GM23338 (cell line): ENCODE data around the gene TTC28. TPM values are rescaled to one million over a fixed set of nuclear protein-coding genes. Genes with fewer than 3 reads are reported as not detected.

Experiments used
- ATAC-seq: fragments of 200-7000 bp; cut with Tn5 transposase; 3 replicates; pipeline ENCODE4 v1.9.1; 2020
- DNase-seq: peaks from one replicate; pipeline ENCODE4 v3.0.0-alpha.2; 2015; ENCODE audit warnings: low spot score
- H2AFZ ChIP-seq: fragments of 200-600 bp; sonication (generic); 2 replicates; pipeline ENCODE4 v1.8.0; 2016; ENCODE audit warnings: antibody characterized with exemption, mild to moderate bottlenecking, moderate library complexity
- H3F3A ChIP-seq: fragments of 200-600 bp; sonication (generic); replicated peaks from 2 replicates; pipeline ENCODE4 v1.8.0; 2017; ENCODE audit warnings: antibody characterized with exemption, mixed run types, low read depth
- H3K27ac ChIP-seq: fragments of 200-600 bp; sonication (generic); 2 replicates; pipeline ENCODE4 v1.6.1; 2016; ENCODE audit warnings: low read depth
- H3K27me3 ChIP-seq: fragments of 200-600 bp; sonication (generic); 2 replicates; pipeline ENCODE4 v1.8.0; 2016; ENCODE audit warnings: mild to moderate bottlenecking, mixed run types, moderate library complexity; ENCODE audit not compliant: insufficient read depth
- H3K36me3 ChIP-seq: fragments of 200-600 bp; sonication (generic); 2 replicates; pipeline ENCODE4 v1.8.0; 2016; ENCODE audit warnings: mild to moderate bottlenecking; ENCODE audit not compliant: insufficient read depth
- H3K4me1 ChIP-seq: fragments of 200-600 bp; sonication (generic); 2 replicates; pipeline ENCODE4 v1.8.0; 2016; ENCODE audit warnings: mild to moderate bottlenecking, moderate library complexity; ENCODE audit not compliant: insufficient read depth
- H3K4me2 ChIP-seq: fragments of 200-600 bp; sonication (generic); 2 replicates; pipeline ENCODE4 v1.7.1; 2017; ENCODE audit warnings: mixed run types
- H3K4me3 ChIP-seq: fragments of 200-600 bp; sonication (generic); 2 replicates; pipeline ENCODE4 v1.6.1; 2016; ENCODE audit warnings: mixed run types
- H3K79me2 ChIP-seq: fragments of 200-600 bp; sonication (generic); replicated peaks from 2 replicates; pipeline ENCODE4 v1.8.0; 2017; ENCODE audit warnings: mild to moderate bottlenecking; ENCODE audit not compliant: insufficient read depth
- H3K9me2 ChIP-seq: fragments of 200-600 bp; sonication (generic); 2 replicates; pipeline ENCODE4 v1.8.0; 2017; ENCODE audit not compliant: insufficient read depth
- H4K20me1 ChIP-seq: fragments of 200-600 bp; sonication (generic); replicated peaks from 2 replicates; pipeline ENCODE4 v1.8.0; 2017; ENCODE audit warnings: mild to moderate bottlenecking; ENCODE audit not compliant: insufficient read depth
- H3K27ac Mint-ChIP-seq: 2 replicates; pipeline ENCODE4 v1.8.0; 2020; ENCODE audit warnings: inconsistent platforms, mild to moderate bottlenecking, moderate library complexity, mixed read lengths
- H3K27me3 Mint-ChIP-seq: 3 replicates; pipeline ENCODE4 v1.8.0; 2022; ENCODE audit warnings: low read depth, mild to moderate bottlenecking, moderate library complexity, mixed read lengths, inconsistent platforms; ENCODE audit not compliant: insufficient read depth, poor library complexity
- H3K36me3 Mint-ChIP-seq: 3 replicates; pipeline ENCODE4 v1.8.0; 2021; ENCODE audit warnings: low read depth, mild to moderate bottlenecking, inconsistent platforms, moderate library complexity, mixed read lengths
- H3K4me1 Mint-ChIP-seq: 3 replicates; pipeline ENCODE4 v1.8.0; 2020; ENCODE audit warnings: mild to moderate bottlenecking, inconsistent platforms, mixed read lengths
- H3K4me3 Mint-ChIP-seq: 3 replicates; pipeline ENCODE4 v1.8.0; 2021; ENCODE audit warnings: moderate library complexity, mild to moderate bottlenecking, inconsistent platforms, mixed read lengths
- H3K9me3 Mint-ChIP-seq: 3 replicates; pipeline ENCODE4 v1.8.0; 2020; ENCODE audit warnings: moderate library complexity, mild to moderate bottlenecking, inconsistent platforms, mixed read lengths
- CREB1 ChIP-seq: fragments of 250-450 bp; sonication (Bioruptor Pico); IDR thresholded peaks from 2 replicates; pipeline ENCODE4 v1.5.0; 2020; ENCODE audit warnings: low read depth, mild to moderate bottlenecking, moderate library complexity
- CTCF ChIP-seq, 2 experiments: fragments of 200-600 bp in 1 of 2; sonication (generic) in 1 of 2; conservative IDR thresholded peaks; 2 replicates each; pipeline versions ENCODE4 v1.5.1 to v1.6.1; 2016 to 2017; ENCODE audit warnings: antibody characterized with exemption in 2 of 2, low read depth in 2 of 2, mild to moderate bottlenecking in 2 of 2, moderate library complexity in 1 of 2
- ETS1 ChIP-seq: IDR thresholded peaks from 2 replicates; pipeline ENCODE4 v1.6.1; 2016; ENCODE audit warnings: antibody characterized with exemption
- EZH2 ChIP-seq: fragments of 200-600 bp; sonication (generic); IDR thresholded peaks from one replicate; pipeline ENCODE4 v1.8.0; 2017; ENCODE audit warnings: antibody characterized with exemption, mild to moderate bottlenecking, low read depth; ENCODE audit not compliant: unreplicated experiment
- REST ChIP-seq: IDR thresholded peaks from one replicate; pipeline ENCODE4 v1.6.1; 2018; ENCODE audit warnings: antibody characterized with exemption; ENCODE audit not compliant: unreplicated experiment
- STAT1 ChIP-seq: IDR thresholded peaks from one replicate; pipeline ENCODE4 v1.6.1; 2016; ENCODE audit warnings: antibody characterized with exemption; ENCODE audit not compliant: unreplicated experiment
- ZNF331 ChIP-seq: fragments of 250-450 bp; sonication (Bioruptor Pico); IDR thresholded peaks from 2 replicates; pipeline ENCODE4 v1.5.0; 2020; ENCODE audit warnings: low read depth, mild to moderate bottlenecking, moderate library complexity
- polyA plus RNA-seq: library from polyadenylated mRNA; unstranded; fragments of >200 nt; fragmentation: Nextera tagmentation; extraction: Ambion mirVana; gene quantifications from 2 replicates; pipeline ENCODE4 v1.2.1, GENCODE V29; 2016
- total RNA-seq: library from RNA; depleted of rRNA; stranded (reverse); fragments of >200 nt; shearing (Covaris generic); gene quantifications from 2 replicates; pipeline ENCODE4 v1.2.3, GENCODE V29; 2014

Gene TTC28
- total and polyA plus RNA-seq, 2 experiments from 2014 or later: 4.5 to 16.1 TPM

- Mint-ChIP-seq H3K27me3 (no peaks in the 10 kb centered on the region), H3K9me3 (no peaks in the 10 kb centered on the region), H3K36me3 (no peaks in the 10 kb centered on the region), H3K27ac (no peak overlapping the region), H3K4me3 (no peak overlapping the region), H3K4me1 (peaks cover 9% of the 10 kb centered on the region; the same call in 2 of the 3 replicates)
- DNase-seq: no peak
- TF ChIP-seq EZH2: no peak
- TF ChIP-seq REST: no peak
- TF ChIP-seq ZNF331: no peak
- TF ChIP-seq CREB1 (CRISPR knock-in tag): no peak
- no peak for TF ChIP-seq STAT1
- Histone ChIP-seq H3F3A (no peaks in the 10 kb centered on the region), H3K27me3 (no peaks in the 10 kb centered on the region), H3K9me2 (no peaks in the 10 kb centered on the region), H4K20me1 (no peaks in the 10 kb centered on the region), H2AFZ (no peak overlapping the region), H3K4me3 (no peak overlapping the region), H3K36me3 (no peaks in the 10 kb centered on the region), H3K4me2 (no peak overlapping the region), H3K27ac (no peak overlapping the region), H3K79me2 (no peaks in the 10 kb centered on the region), H3K4me1 (no peaks in the 10 kb centered on the region)
- ATAC-seq: no peak
Measured at GRCh38 chr22:28348613-28349609, 330.7 kb downstream of the TTC28 start.

- Mint-ChIP-seq H3K27ac (no peak overlapping the region), H3K4me3 (no peak overlapping the region), H3K27me3 (no peaks in the 10 kb centered on the region), H3K4me1 (peaks cover 9% of the 10 kb centered on the region; the same call in 2 of the 3 replicates), H3K36me3 (no peaks in the 10 kb centered on the region), H3K9me3 (no peaks in the 10 kb centered on the region)
- no peaks in the 10 kb centered on the region for H3K9me2 ChIP-seq
- no peak overlapping the region for H2AFZ ChIP-seq
- no peaks in the 10 kb centered on the region for H3K4me1 ChIP-seq
- H3K36me3 ChIP-seq: no peaks in the 10 kb centered on the region
- no peak for ATAC-seq
- H3K79me2 ChIP-seq: no peaks in the 10 kb centered on the region
- H3K4me3 ChIP-seq: no peak overlapping the region
- no peaks in the 10 kb centered on the region for H3F3A ChIP-seq
- H4K20me1 ChIP-seq: no peaks in the 10 kb centered on the region
- H3K27ac ChIP-seq: no peak overlapping the region
- H3K4me2 ChIP-seq: no peak overlapping the region
- H3K27me3 ChIP-seq: no peaks in the 10 kb centered on the region
- no peak for DNase-seq
- TF ChIP-seq EZH2 (no peak), CTCF (conservative IDR thresholded peaks at IDR 0.05; ENCODE audit: low read depth in 2 of 2) (no peak), ETS1 (no peak)
Measured at GRCh38 chr22:28346308-28346707, 333.3 kb downstream of the TTC28 start.
